ENCODE results near the gene EDAR. TPM values are rescaled to one million over a fixed set of nuclear protein-coding genes. Genes with fewer than 3 reads are reported as not detected.

Gene EDAR
- polyA plus RNA-seq, 3 donors: not detected

GRCh38 chr2:108941767-108942166, 47.3 kb downstream of the EDAR start:
- WGBS (ENCODE audit: insufficient coverage): 83% methylated on average over 6 of the region's 9 CpGs
- no peak overlapping the region for H3K4me2 ChIP-seq (replicated peaks; ENCODE audit: extremely low read depth, low read length, poor library complexity, severe bottlenecking)
- Mint-ChIP-seq H3K36me3 (no peaks in the 10 kb centered on the region), H3K27me3 (ENCODE audit: low read depth in 3 of 3) (peaks cover 0 to 2% (median 1%) of the 10 kb centered on the region in 3 donors), H3K4me3 (no peak overlapping the region), H3K27ac (no peak overlapping the region), H3K9me3 (peaks cover 3 to 15% (median 9%) of the 10 kb centered on the region in 7 donors), H3K4me1 (peaks cover 3% of the 10 kb centered on the region)
- no peak for DNase-seq
- H3K4me1 ChIP-seq (ENCODE audit: control insufficient read depth in 1 of 2, insufficient read depth in 2 of 2, low read length in 2 of 2): no peaks in the 10 kb centered on the region
- no peak overlapping the region for H2AFZ ChIP-seq (ENCODE audit: insufficient read depth, low read depth, low read length, poor library complexity, severe bottlenecking)
- H4K20me1 ChIP-seq (ENCODE audit: insufficient read depth, low read length): no peaks in the 10 kb centered on the region
- H3K27me3 ChIP-seq (ENCODE audit: control insufficient read depth in 2 of 2, insufficient read depth in 2 of 2, low read length in 2 of 2): no peaks in the 10 kb centered on the region
- intact Hi-C loops (cut with micrococcal nuclease): no loop called here
- no peaks in the 10 kb centered on the region for H3K79me2 ChIP-seq (ENCODE audit: insufficient read depth, low read length)
- H3K36me3 ChIP-seq (replicated peaks in 1 of 2; ENCODE audit: control insufficient read depth in 1 of 2, insufficient read depth in 2 of 2, low read length in 2 of 2): no peaks in the 10 kb centered on the region
- no peak overlapping the region for H3K9ac ChIP-seq (ENCODE audit: insufficient read depth, low read length, poor library complexity, severe bottlenecking)
- no peak for TF ChIP-seq CTCF (IDR thresholded peaks at IDR 0.05)
- H3K4me3 ChIP-seq (replicated peaks in 1 of 3; ENCODE audit: low read depth in 2 of 3, low read length in 3 of 3): no peak overlapping the region
- no peak overlapping the region for H3K27ac ChIP-seq (ENCODE audit: low read depth in 1 of 2, low read length in 2 of 2)
- H3K9me3 ChIP-seq (replicated peaks in 1 of 2; ENCODE audit: control insufficient read depth in 1 of 2, insufficient read depth in 1 of 2, low read length in 2 of 2): peaks cover 8 to 12% of the 10 kb centered on the region in 2 donors

- WGBS (ENCODE audit: insufficient coverage): 84% methylated on average over 3 of the region's 8 CpGs
- intact Hi-C loops (cut with micrococcal nuclease): no loop called here
Observed at GRCh38 chr2:108941161-108941665, 47.8 kb downstream of the EDAR start.

More at GRCh38 chr2:108941161-108941665, 47.8 kb downstream of the EDAR start:
- no peaks in the 10 kb centered on the region for H3K36me3 ChIP-seq (replicated peaks in 1 of 2; ENCODE audit: control insufficient read depth in 1 of 2, insufficient read depth in 2 of 2, low read length in 2 of 2)
- no peaks in the 10 kb centered on the region for H3K79me2 ChIP-seq (ENCODE audit: insufficient read depth, low read length)
- Mint-ChIP-seq H3K9me3 (peaks cover 0 to 9% (median 5%) of the 10 kb centered on the region in 7 donors), H3K4me3 (no peak overlapping the region), H3K27me3 (ENCODE audit: low read depth in 3 of 3) (peaks cover 0 to 2% (median 1%) of the 10 kb centered on the region in 3 donors), H3K4me1 (peaks cover 3% of the 10 kb centered on the region), H3K27ac (no peak overlapping the region), H3K36me3 (no peaks in the 10 kb centered on the region)
- no peak overlapping the region for H3K4me2 ChIP-seq (replicated peaks; ENCODE audit: extremely low read depth, low read length, poor library complexity, severe bottlenecking)
- no peak overlapping the region for H3K27ac ChIP-seq (ENCODE audit: low read depth in 1 of 2, low read length in 2 of 2)
- no peak for TF ChIP-seq CTCF (IDR thresholded peaks at IDR 0.05)
- peaks cover 4 to 7% of the 10 kb centered on the region in 2 donors for H3K9me3 ChIP-seq (replicated peaks in 1 of 2; ENCODE audit: control insufficient read depth in 1 of 2, insufficient read depth in 1 of 2, low read length in 2 of 2)
- H3K27me3 ChIP-seq (ENCODE audit: control insufficient read depth in 2 of 2, insufficient read depth in 2 of 2, low read length in 2 of 2): no peaks in the 10 kb centered on the region
- DNase-seq: no peak
- no peak overlapping the region for H2AFZ ChIP-seq (ENCODE audit: insufficient read depth, low read depth, low read length, poor library complexity, severe bottlenecking)
- no peak overlapping the region for H3K4me3 ChIP-seq (replicated peaks in 1 of 3; ENCODE audit: low read depth in 2 of 3, low read length in 3 of 3)
- H3K4me1 ChIP-seq (ENCODE audit: control insufficient read depth in 1 of 2, insufficient read depth in 2 of 2, low read length in 2 of 2): no peaks in the 10 kb centered on the region
- H4K20me1 ChIP-seq (ENCODE audit: insufficient read depth, low read length): no peaks in the 10 kb centered on the region
- H3K9ac ChIP-seq (ENCODE audit: insufficient read depth, low read length, poor library complexity, severe bottlenecking): no peak overlapping the region
